SK-N-SH (cell line): Measurements from ENCODE around the gene MYRF. TPM values are rescaled to one million over a fixed set of nuclear protein-coding genes. Genes with fewer than 3 reads are reported as not detected.

Source experiments
- CTCF ChIA-PET: fragments of 300-600, 350-600 bp; formaldehyde crosslinking; extraction: SDS; loops from one replicate; lab custom pipeline; 2021; lab: Yijun Ruan, JAX
- POLR2A ChIA-PET: fragments of 350-600 bp; sonication (Branson Sonifier 250); formaldehyde crosslinking; extraction: SDS; loops from one replicate; lab custom pipeline; 2020; ENCODE audit warnings: antibody characterized with exemption, inconsistent platforms; lab: Yijun Ruan, JAX
- DNase-seq: peaks from one replicate; pipeline ENCODE4 v3.0.0; 2012
- H2AFZ ChIP-seq: fragments of 200-600 bp; sonication (generic); 2 replicates; pipeline ENCODE4 v1.8.1; 2016; ENCODE audit warnings: antibody characterized with exemption, mild to moderate bottlenecking, low read depth
- H3F3A ChIP-seq: fragments of 200-600 bp; sonication (generic); replicated peaks from 2 replicates; pipeline ENCODE3; 2016; ENCODE audit warnings: antibody characterized with exemption, mild to moderate bottlenecking; ENCODE audit not compliant: insufficient read depth
- H3K27ac ChIP-seq, 2 experiments: fragments of 200-500 bp in 1 of 2; fragments of 200-600 bp in 1 of 2; sonication (Bioruptor generic) in 1 of 2; sonication (generic), shearing (Covaris generic) in 1 of 2; 2 replicates each; pipeline versions ENCODE4 v1.5.1 to v1.6.1; 2014 to 2016; ENCODE audit warnings: low read depth in 2 of 2, inconsistent platforms in 1 of 2, low read length in 1 of 2, mild to moderate bottlenecking in 1 of 2, mixed read lengths in 1 of 2
- H3K27me3 ChIP-seq: fragments of 200-600 bp; sonication (generic), shearing (Covaris generic); 2 replicates; pipeline ENCODE4 v1.6.1; 2016; ENCODE audit warnings: mixed run types; ENCODE audit not compliant: insufficient read depth
- H3K36me3 ChIP-seq, 2 experiments: fragments of 200-500 bp in 1 of 2; fragments of 200-600 bp in 1 of 2; sonication (Bioruptor generic) in 1 of 2; sonication (generic) in 1 of 2; replicated peaks in 1 of 2; 2 replicates each; pipeline versions ENCODE3 to v1.5.1; 2014 to 2016; ENCODE audit warnings: low read length in 1 of 2, mild to moderate bottlenecking in 1 of 2; ENCODE audit not compliant: insufficient read depth in 2 of 2, control insufficient read depth in 1 of 2
- H3K4me1 ChIP-seq, 2 experiments: fragments of 200-500 bp in 1 of 2; fragments of 200-600 bp in 1 of 2; sonication (Bioruptor generic) in 1 of 2; sonication (generic), shearing (Covaris generic) in 1 of 2; 2 replicates each; pipeline versions ENCODE4 v1.5.1 to v1.6.1; 2014 to 2016; ENCODE audit warnings: low read depth in 1 of 2, low read length in 1 of 2, mixed run types in 1 of 2; ENCODE audit not compliant: insufficient read depth in 2 of 2, control insufficient read depth in 1 of 2
- H3K4me2 ChIP-seq: fragments of 200-600 bp; sonication (generic), shearing (Covaris generic); 2 replicates; pipeline ENCODE4 v1.6.1; 2017; ENCODE audit warnings: mixed run types
- H3K4me3 ChIP-seq, 2 experiments: fragments of 200-500 bp in 1 of 2; fragments of 200-600 bp in 1 of 2; sonication (Bioruptor generic) in 1 of 2; sonication (generic), shearing (Covaris generic) in 1 of 2; 2 replicates each; pipeline versions ENCODE4 v1.5.1 to v1.8.1; 2014 to 2016; ENCODE audit warnings: low read depth in 2 of 2, inconsistent platforms in 1 of 2, low read length in 1 of 2, mild to moderate bottlenecking in 1 of 2, mixed read lengths in 1 of 2, moderate library complexity in 1 of 2
- H3K79me2 ChIP-seq: fragments of 200-600 bp; sonication (generic); 2 replicates; pipeline ENCODE4 v1.8.1; 2017; ENCODE audit warnings: mild to moderate bottlenecking; ENCODE audit not compliant: insufficient read depth
- H3K9ac ChIP-seq: fragments of 200-600 bp; sonication (generic); 2 replicates; pipeline ENCODE4 v1.6.1; 2017; ENCODE audit warnings: mixed run types
- H3K9me2 ChIP-seq: fragments of 200-600 bp; sonication (generic); 2 replicates; pipeline ENCODE4 v1.6.1; 2017; ENCODE audit warnings: mixed run types
- H3K9me3 ChIP-seq: fragments of 200-600 bp; sonication (generic); 2 replicates; pipeline ENCODE4 v1.6.1; 2017; ENCODE audit warnings: mixed run types, mild to moderate bottlenecking, moderate library complexity
- H4K20me1 ChIP-seq: fragments of 200-600 bp; sonication (generic); 2 replicates; pipeline ENCODE4 v1.6.1; 2017; ENCODE audit warnings: mild to moderate bottlenecking, mixed run types; ENCODE audit not compliant: insufficient read depth
- CHD2 ChIP-seq: fragments of 150-350 bp; IDR thresholded peaks from 2 replicates; pipeline ENCODE4 v1.6.1; 2018; ENCODE audit warnings: low read length; ENCODE audit not compliant: partially characterized antibody
- ELF1 ChIP-seq: IDR thresholded peaks from 2 replicates; pipeline ENCODE4 v1.4.0; 2012
- EZH2phosphoT487 ChIP-seq: fragments of 200-600 bp; sonication (generic); IDR thresholded peaks from 2 replicates; pipeline ENCODE4 v1.6.1; 2017; ENCODE audit warnings: low read depth, mixed run types, mild to moderate bottlenecking, antibody characterized with exemption, moderate library complexity, borderline replicate concordance
- FOSL2 ChIP-seq: IDR thresholded peaks from 2 replicates; pipeline ENCODE4 v1.4.0; 2012; ENCODE audit warnings: low read depth, mild to moderate bottlenecking, moderate library complexity, borderline replicate concordance
- FOXM1 ChIP-seq: IDR thresholded peaks from 2 replicates; pipeline ENCODE4 v1.4.0; 2012; ENCODE audit warnings: low read depth, mild to moderate bottlenecking
- GABPA ChIP-seq: IDR thresholded peaks from 2 replicates; pipeline ENCODE4 v1.4.0; 2012; ENCODE audit warnings: low read depth, mild to moderate bottlenecking
- JUND ChIP-seq: IDR thresholded peaks from 2 replicates; pipeline ENCODE4 v1.4.0; 2012
- MXI1 ChIP-seq: IDR thresholded peaks from 2 replicates; pipeline ENCODE4 v1.6.1; 2012; ENCODE audit warnings: mild to moderate bottlenecking, low read depth, low read length, improper control_type of control experiment
- NFIC ChIP-seq: IDR thresholded peaks from 2 replicates; pipeline ENCODE4 v1.4.0; 2012; ENCODE audit warnings: borderline replicate concordance
- POLR2AphosphoS5 ChIP-seq: IDR thresholded peaks from 2 replicates; pipeline ENCODE4 v1.6.1; 2012; ENCODE audit warnings: low read depth, low read length
- RCOR1 ChIP-seq: fragments of 150-350 bp; IDR thresholded peaks from 2 replicates; pipeline ENCODE4 v1.6.1; 2017; ENCODE audit warnings: antibody characterized with exemption, low read length
- SMC3 ChIP-seq: IDR thresholded peaks from 2 replicates; pipeline ENCODE4 v1.6.1; 2012; ENCODE audit warnings: low read depth, low read length, improper control_type of control experiment
- WGBS: methylation state at CpG from one replicate; pipeline ENCODE4 v1.1.6; 2017; ENCODE audit warnings: low lambda C conversion rate; 5-methylcytosine and 5-hydroxymethylcytosine counted together
- polyA plus RNA-seq, 3 experiments: library from polyadenylated mRNA; depleted of rRNA; stranded (reverse); fragments of >200 nt; gene quantifications; 2 replicates each; pipeline ENCODE4 v1.2.3, GENCODE V29; 2012
- TF ChIP-seq, protein P1 (sequence below): fragments of 200-600 bp; sonication (generic); IDR thresholded peaks from 2 replicates; pipeline ENCODE4 v1.6.1; 2017; ENCODE audit warnings: antibody characterized with exemption, mild to moderate bottlenecking, moderate library complexity
- TF ChIP-seq, protein P2 (sequence below): fragments of 150-350 bp; IDR thresholded peaks from 2 replicates; pipeline ENCODE4 v1.6.1; 2016; ENCODE audit warnings: mild to moderate bottlenecking, low read depth, low read length
- TF ChIP-seq, protein P3 (sequence below): IDR thresholded peaks from 2 replicates; pipeline ENCODE4; 2012
- TF ChIP-seq, protein P4 (sequence below): fragments of 150-350 bp; IDR thresholded peaks from 2 replicates; pipeline ENCODE4 v1.6.1; 2017; ENCODE audit warnings: antibody characterized with exemption, low read length, low read depth, borderline replicate concordance
- TF ChIP-seq, protein P5 (sequence below): IDR thresholded peaks from 2 replicates; pipeline ENCODE4 v1.4.0; 2012; ENCODE audit warnings: low read depth, borderline replicate concordance
- TF ChIP-seq, protein P6 (sequence below): IDR thresholded peaks from 2 replicates; pipeline ENCODE4 v1.4.0; 2012; ENCODE audit warnings: low read depth, borderline replicate concordance
- TF ChIP-seq, protein P7 (sequence below): IDR thresholded peaks from 2 replicates; pipeline ENCODE4 v1.6.1; 2012; ENCODE audit warnings: mild to moderate bottlenecking, low read depth, low read length, moderate library complexity

Gene MYRF
- polyA plus RNA-seq, 1 of the 3 experiments (the other 2 are of a cell fraction): 2.8 TPM

DNA sequence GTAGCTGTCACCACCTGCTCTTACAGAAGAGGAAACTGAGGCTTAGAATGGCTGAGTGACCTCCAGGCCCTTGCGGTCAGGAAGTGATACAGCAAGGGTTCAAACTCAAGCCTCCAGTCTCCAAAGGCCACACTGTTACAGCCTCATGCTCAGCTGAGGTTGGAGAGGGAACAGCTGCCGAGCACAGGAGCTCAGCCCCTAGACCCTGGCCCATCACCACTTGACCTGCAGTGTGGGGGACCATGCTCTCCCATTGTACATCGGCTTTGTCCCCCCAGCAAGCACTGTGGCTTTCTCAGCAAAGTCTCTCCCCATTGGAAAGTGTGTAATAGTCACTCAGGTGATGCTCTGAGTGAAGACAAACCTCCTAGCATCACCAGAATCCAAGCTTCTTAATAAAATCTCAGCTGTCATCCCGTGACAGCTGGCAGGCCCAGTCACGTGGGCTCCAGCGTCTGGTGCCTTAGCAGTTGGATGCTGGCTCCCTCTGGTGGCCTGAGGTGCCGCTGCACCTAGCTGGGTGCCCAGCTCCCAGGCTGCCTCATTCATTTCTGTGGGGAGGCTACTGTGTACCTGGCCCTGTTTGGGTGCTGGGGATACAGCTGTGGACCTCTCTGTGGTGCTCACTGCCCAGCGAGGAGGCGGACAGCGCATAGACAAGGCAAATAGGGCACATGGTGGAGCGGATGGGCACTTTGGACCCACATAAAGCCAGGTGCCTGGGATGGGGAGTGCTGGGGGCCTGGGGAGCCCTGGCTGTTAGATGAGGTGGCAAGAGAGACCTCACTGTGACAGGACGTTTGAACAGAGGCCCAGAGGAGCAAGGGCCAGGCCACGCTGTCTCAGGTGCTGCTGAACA lies 19.1 kb upstream of the MYRF start:
- H3K9ac ChIP-seq: no peak overlapping the region
- TF ChIP-seq FOSL2 (no peak), GABPA (no peak), ELF1 (no peak), EZH2phosphoT487 (no peak), CHD2 (peak; percentile 27), NFIC (no peak), JUND (no peak), SMC3 (peak; percentile 91), RCOR1 (peak; percentile 80), POLR2AphosphoS5 (no peak), MXI1 (peak; percentile 99), FOXM1 (no peak)
- TF ChIP-seq, protein P1, sequence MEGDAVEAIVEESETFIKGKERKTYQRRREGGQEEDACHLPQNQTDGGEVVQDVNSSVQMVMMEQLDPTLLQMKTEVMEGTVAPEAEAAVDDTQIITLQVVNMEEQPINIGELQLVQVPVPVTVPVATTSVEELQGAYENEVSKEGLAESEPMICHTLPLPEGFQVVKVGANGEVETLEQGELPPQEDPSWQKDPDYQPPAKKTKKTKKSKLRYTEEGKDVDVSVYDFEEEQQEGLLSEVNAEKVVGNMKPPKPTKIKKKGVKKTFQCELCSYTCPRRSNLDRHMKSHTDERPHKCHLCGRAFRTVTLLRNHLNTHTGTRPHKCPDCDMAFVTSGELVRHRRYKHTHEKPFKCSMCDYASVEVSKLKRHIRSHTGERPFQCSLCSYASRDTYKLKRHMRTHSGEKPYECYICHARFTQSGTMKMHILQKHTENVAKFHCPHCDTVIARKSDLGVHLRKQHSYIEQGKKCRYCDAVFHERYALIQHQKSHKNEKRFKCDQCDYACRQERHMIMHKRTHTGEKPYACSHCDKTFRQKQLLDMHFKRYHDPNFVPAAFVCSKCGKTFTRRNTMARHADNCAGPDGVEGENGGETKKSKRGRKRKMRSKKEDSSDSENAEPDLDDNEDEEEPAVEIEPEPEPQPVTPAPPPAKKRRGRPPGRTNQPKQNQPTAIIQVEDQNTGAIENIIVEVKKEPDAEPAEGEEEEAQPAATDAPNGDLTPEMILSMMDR: peak; percentile 96
- TF ChIP-seq, protein P2, sequence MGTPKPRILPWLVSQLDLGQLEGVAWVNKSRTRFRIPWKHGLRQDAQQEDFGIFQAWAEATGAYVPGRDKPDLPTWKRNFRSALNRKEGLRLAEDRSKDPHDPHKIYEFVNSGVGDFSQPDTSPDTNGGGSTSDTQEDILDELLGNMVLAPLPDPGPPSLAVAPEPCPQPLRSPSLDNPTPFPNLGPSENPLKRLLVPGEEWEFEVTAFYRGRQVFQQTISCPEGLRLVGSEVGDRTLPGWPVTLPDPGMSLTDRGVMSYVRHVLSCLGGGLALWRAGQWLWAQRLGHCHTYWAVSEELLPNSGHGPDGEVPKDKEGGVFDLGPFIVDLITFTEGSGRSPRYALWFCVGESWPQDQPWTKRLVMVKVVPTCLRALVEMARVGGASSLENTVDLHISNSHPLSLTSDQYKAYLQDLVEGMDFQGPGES: no peak
- TF ChIP-seq, protein P3, sequence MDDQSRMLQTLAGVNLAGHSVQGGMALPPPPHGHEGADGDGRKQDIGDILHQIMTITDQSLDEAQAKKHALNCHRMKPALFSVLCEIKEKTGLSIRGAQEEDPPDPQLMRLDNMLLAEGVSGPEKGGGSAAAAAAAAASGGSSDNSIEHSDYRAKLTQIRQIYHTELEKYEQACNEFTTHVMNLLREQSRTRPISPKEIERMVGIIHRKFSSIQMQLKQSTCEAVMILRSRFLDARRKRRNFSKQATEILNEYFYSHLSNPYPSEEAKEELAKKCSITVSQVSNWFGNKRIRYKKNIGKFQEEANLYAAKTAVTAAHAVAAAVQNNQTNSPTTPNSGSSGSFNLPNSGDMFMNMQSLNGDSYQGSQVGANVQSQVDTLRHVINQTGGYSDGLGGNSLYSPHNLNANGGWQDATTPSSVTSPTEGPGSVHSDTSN: peak; percentile 67
- TF ChIP-seq, protein P4, sequence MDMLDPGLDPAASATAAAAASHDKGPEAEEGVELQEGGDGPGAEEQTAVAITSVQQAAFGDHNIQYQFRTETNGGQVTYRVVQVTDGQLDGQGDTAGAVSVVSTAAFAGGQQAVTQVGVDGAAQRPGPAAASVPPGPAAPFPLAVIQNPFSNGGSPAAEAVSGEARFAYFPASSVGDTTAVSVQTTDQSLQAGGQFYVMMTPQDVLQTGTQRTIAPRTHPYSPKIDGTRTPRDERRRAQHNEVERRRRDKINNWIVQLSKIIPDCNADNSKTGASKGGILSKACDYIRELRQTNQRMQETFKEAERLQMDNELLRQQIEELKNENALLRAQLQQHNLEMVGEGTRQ: peak; percentile 90
- TF ChIP-seq, protein P5, sequence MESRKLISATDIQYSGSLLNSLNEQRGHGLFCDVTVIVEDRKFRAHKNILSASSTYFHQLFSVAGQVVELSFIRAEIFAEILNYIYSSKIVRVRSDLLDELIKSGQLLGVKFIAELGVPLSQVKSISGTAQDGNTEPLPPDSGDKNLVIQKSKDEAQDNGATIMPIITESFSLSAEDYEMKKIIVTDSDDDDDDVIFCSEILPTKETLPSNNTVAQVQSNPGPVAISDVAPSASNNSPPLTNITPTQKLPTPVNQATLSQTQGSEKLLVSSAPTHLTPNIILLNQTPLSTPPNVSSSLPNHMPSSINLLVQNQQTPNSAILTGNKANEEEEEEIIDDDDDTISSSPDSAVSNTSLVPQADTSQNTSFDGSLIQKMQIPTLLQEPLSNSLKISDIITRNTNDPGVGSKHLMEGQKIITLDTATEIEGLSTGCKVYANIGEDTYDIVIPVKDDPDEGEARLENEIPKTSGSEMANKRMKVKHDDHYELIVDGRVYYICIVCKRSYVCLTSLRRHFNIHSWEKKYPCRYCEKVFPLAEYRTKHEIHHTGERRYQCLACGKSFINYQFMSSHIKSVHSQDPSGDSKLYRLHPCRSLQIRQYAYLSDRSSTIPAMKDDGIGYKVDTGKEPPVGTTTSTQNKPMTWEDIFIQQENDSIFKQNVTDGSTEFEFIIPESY: no peak
- TF ChIP-seq, protein P6, sequence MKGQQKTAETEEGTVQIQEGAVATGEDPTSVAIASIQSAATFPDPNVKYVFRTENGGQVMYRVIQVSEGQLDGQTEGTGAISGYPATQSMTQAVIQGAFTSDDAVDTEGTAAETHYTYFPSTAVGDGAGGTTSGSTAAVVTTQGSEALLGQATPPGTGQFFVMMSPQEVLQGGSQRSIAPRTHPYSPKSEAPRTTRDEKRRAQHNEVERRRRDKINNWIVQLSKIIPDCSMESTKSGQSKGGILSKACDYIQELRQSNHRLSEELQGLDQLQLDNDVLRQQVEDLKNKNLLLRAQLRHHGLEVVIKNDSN: peak; percentile 95
- TF ChIP-seq, protein P7, sequence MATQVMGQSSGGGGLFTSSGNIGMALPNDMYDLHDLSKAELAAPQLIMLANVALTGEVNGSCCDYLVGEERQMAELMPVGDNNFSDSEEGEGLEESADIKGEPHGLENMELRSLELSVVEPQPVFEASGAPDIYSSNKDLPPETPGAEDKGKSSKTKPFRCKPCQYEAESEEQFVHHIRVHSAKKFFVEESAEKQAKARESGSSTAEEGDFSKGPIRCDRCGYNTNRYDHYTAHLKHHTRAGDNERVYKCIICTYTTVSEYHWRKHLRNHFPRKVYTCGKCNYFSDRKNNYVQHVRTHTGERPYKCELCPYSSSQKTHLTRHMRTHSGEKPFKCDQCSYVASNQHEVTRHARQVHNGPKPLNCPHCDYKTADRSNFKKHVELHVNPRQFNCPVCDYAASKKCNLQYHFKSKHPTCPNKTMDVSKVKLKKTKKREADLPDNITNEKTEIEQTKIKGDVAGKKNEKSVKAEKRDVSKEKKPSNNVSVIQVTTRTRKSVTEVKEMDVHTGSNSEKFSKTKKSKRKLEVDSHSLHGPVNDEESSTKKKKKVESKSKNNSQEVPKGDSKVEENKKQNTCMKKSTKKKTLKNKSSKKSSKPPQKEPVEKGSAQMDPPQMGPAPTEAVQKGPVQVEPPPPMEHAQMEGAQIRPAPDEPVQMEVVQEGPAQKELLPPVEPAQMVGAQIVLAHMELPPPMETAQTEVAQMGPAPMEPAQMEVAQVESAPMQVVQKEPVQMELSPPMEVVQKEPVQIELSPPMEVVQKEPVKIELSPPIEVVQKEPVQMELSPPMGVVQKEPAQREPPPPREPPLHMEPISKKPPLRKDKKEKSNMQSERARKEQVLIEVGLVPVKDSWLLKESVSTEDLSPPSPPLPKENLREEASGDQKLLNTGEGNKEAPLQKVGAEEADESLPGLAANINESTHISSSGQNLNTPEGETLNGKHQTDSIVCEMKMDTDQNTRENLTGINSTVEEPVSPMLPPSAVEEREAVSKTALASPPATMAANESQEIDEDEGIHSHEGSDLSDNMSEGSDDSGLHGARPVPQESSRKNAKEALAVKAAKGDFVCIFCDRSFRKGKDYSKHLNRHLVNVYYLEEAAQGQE: no peak

More for the DNA sequence above, 19.1 kb upstream of the MYRF start:
- ChIA-PET CTCF (interaction anchor here (0.6 to 5.3 kb wide), 56 partner anchors 11 to 374 kb away, joined by 3 to 64 read pairs (median 5); partner anchors contain the start of genes DAGLA, FEN1 and TMEM258), POLR2A (interaction anchor here (0.7 to 1.9 kb wide), 4 partner anchors 10 to 15 kb away, joined by 3 to 7 read pairs (median 4); no protein-coding TSS in a partner anchor)
- Histone ChIP-seq H3F3A (no peaks in the 10 kb centered on the region), H3K9me3 (no peaks in the 10 kb centered on the region), H3K9me2 (no peaks in the 10 kb centered on the region), H3K36me3 (peaks cover 0 to 26% of the 10 kb centered on the region in 2 experiments), H3K4me2 (no peak overlapping the region), H3K79me2 (no peaks in the 10 kb centered on the region), H3K27me3 (no peaks in the 10 kb centered on the region), H3K4me1 (peaks cover 0 to 5% of the 10 kb centered on the region in 2 experiments; a peak in 1 of 4 replicates), H3K27ac (peak overlapping the region in 1 of 2 experiments; percentile 5; a peak in 1 of 4 replicates), H3K4me3 (no peak overlapping the region; a peak in 1 of 4 replicates), H2AFZ (no peak overlapping the region), H4K20me1 (peaks cover 2% of the 10 kb centered on the region; the same call in 1 of the 2 replicates)
- WGBS: 18% methylated on average over 9 of the region's 13 CpGs
- DNase-seq: peak; percentile 95
